ENCODE measurements around the gene FOXO4. TPM values are rescaled to one million over a fixed set of nuclear protein-coding genes. Genes with fewer than 3 reads are reported as not detected.
A peak's percentile ranks its signal among the peaks of the same experiment; 100 is the strongest.

FOXO4 gene
- total and polyA plus RNA-seq, 10 of the 15 experiments (the other 5 are each of a cell fraction or from before 2014, with no cell fraction given), result 0.05 to 6.9 (median 2.3) TPM

DNA sequence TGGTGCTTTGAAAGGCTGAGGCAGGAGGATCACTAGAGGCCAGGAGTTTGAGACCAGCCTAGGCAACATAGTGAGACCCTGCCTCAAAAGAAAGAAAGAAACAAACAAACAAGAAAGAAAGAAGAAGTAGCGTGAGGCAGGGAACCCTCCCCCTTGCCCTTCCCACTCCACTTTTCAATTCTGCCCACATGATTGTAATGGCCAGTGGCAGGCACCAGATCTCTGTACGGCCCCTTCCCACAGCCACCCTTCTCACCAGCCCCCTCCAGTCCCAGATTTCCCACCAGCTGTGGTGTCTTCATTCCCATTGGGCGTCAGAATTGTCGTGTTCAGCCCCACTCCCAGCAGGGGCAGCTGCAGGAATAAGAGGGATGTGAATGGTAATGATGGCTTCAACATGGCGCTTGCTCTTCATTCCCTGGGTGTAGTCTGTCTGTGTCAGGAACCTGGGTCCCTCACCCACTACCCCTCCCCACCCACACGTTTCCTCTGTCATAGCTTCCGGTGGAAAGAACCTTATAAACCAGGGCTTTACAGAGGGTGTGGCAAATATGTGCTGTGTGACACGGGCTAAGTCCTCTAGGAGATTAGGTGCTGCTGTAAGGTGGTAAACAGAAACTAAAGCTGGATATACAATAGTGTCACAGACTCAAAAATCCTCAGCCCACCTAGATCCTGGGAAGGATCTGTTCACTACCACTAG, 15.6 kb downstream of the FOXO4 start, which contains the start of gene IL2RG (continued):
- TF ChIP-seq, protein P1, sequence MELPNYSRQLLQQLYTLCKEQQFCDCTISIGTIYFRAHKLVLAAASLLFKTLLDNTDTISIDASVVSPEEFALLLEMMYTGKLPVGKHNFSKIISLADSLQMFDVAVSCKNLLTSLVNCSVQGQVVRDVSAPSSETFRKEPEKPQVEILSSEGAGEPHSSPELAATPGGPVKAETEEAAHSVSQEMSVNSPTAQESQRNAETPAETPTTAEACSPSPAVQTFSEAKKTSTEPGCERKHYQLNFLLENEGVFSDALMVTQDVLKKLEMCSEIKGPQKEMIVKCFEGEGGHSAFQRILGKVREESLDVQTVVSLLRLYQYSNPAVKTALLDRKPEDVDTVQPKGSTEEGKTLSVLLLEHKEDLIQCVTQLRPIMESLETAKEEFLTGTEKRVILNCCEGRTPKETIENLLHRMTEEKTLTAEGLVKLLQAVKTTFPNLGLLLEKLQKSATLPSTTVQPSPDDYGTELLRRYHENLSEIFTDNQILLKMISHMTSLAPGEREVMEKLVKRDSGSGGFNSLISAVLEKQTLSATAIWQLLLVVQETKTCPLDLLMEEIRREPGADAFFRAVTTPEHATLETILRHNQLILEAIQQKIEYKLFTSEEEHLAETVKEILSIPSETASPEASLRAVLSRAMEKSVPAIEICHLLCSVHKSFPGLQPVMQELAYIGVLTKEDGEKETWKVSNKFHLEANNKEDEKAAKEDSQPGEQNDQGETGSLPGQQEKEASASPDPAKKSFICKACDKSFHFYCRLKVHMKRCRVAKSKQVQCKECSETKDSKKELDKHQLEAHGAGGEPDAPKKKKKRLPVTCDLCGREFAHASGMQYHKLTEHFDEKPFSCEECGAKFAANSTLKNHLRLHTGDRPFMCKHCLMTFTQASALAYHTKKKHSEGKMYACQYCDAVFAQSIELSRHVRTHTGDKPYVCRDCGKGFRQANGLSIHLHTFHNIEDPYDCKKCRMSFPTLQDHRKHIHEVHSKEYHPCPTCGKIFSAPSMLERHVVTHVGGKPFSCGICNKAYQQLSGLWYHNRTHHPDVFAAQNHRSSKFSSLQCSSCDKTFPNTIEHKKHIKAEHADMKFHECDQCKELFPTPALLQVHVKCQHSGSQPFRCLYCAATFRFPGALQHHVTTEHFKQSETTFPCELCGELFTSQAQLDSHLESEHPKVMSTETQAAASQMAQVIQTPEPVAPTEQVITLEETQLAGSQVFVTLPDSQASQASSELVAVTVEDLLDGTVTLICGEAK (IDR thresholded peaks at IDR 0.05; ENCODE audit: borderline replicate concordance), result peak; percentile 34; the same call in 1 of the 2 replicates
- TF ChIP-seq PML (IDR thresholded peaks at IDR 0.05; ENCODE audit: low read length) (peak; percentile 91; the same call in 1 of the 2 replicates), IKZF2 (IDR thresholded peaks at IDR 0.05) (peak; percentile 49 to 63; a peak in 3 of 4 replicates), NR2C1 (IDR thresholded peaks at IDR 0.05) (no peak), SP1 (IDR thresholded peaks at IDR 0.05; ENCODE audit: low read depth, low read length) (peak; percentile 40), PKNOX1 (IDR thresholded peaks at IDR 0.05) (peak; percentile 58), TCF3 (IDR thresholded peaks at IDR 0.05; ENCODE audit: borderline replicate concordance, insufficient read depth, low read depth, low read length) (peak; percentile 18; the same call in 1 of the 2 replicates), GABPA (IDR thresholded peaks at IDR 0.05; ENCODE audit: low read depth) (peak; percentile 55; the same call in 1 of the 2 replicates), IKZF1 (conservative IDR thresholded peaks at IDR 0.05) (peak; percentile 72; the same call in 1 of the 2 replicates), POLR2AphosphoS5 (IDR thresholded peaks at IDR 0.05; ENCODE audit: low read length) (peak; percentile 97), YY1 (IDR thresholded peaks at IDR 0.05; ENCODE audit: low read depth, low read length) (peak; percentile 87), SIN3A (IDR thresholded peaks at IDR 0.05; ENCODE audit: low read depth, low read length) (0 out of 2 replicates have a peak, but pooled peaks have one; percentile 29), CBX3 (IDR thresholded peaks at IDR 0.05; ENCODE audit: borderline replicate concordance, low read depth) (no peak), POLR2A (IDR thresholded peaks at IDR 0.05; ENCODE audit: low read depth, low read length) (peak; percentile 91), NBN (IDR thresholded peaks at IDR 0.05) (peak; percentile 58), ELK1 (IDR thresholded peaks at IDR 0.05; ENCODE audit: low read depth, low read length) (peak; percentile 85; the same call in 1 of the 2 replicates), IRF4 (IDR thresholded peaks at IDR 0.05; ENCODE audit: low read depth, low read length) (0 out of 2 replicates have a peak, but pooled peaks have one; percentile 14), CBFB (IDR thresholded peaks at IDR 0.05; ENCODE audit: low read depth) (peak; percentile 69; the same call in 1 of the 2 replicates), MYC (IDR thresholded peaks at IDR 0.05; ENCODE audit: insufficient read depth, insufficient read length, insufficient replicate concordance, low read length, severe bottlenecking) (no peak), ASH2L (IDR thresholded peaks at IDR 0.05; ENCODE audit: borderline replicate concordance, low read depth) (no peak), STAT3 (IDR thresholded peaks at IDR 0.05; ENCODE audit: low read depth, low read length) (no peak; the same call in 1 of the 2 replicates)
- TF ChIP-seq, protein P2, sequence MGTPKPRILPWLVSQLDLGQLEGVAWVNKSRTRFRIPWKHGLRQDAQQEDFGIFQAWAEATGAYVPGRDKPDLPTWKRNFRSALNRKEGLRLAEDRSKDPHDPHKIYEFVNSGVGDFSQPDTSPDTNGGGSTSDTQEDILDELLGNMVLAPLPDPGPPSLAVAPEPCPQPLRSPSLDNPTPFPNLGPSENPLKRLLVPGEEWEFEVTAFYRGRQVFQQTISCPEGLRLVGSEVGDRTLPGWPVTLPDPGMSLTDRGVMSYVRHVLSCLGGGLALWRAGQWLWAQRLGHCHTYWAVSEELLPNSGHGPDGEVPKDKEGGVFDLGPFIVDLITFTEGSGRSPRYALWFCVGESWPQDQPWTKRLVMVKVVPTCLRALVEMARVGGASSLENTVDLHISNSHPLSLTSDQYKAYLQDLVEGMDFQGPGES (IDR thresholded peaks at IDR 0.05), result no peak
- TF ChIP-seq, protein P3, sequence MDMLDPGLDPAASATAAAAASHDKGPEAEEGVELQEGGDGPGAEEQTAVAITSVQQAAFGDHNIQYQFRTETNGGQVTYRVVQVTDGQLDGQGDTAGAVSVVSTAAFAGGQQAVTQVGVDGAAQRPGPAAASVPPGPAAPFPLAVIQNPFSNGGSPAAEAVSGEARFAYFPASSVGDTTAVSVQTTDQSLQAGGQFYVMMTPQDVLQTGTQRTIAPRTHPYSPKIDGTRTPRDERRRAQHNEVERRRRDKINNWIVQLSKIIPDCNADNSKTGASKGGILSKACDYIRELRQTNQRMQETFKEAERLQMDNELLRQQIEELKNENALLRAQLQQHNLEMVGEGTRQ (IDR thresholded peaks at IDR 0.05; ENCODE audit: borderline replicate concordance, low read depth, low read length), result no peak

Data from GM12878 (cell line).